Activated naive CD8-positive, alpha-beta T cell treated with anti-CD3 and anti-CD28 coated beads, Interleukin-2, amount 50 U/mL, for 24 hours (primary cell): Measurements from ENCODE around the gene CDK5RAP2.

ENCODE experiments used
- ATAC-seq: fragments of 150-1000 bp; cut with Tn5 transposase; one replicate; pipeline ENCODE4 v1.10.0; 2021
- DNase-seq: peaks from one replicate; pipeline ENCODE4 v3.0.0; 2021
- H3K27ac Mint-ChIP-seq: one replicate; pipeline ENCODE4 v1.8.0; 2021; ENCODE audit warnings: mild to moderate bottlenecking, mixed read lengths
- H3K27me3 Mint-ChIP-seq: one replicate; pipeline ENCODE4 v1.8.0; 2021; ENCODE audit warnings: mixed read lengths
- H3K36me3 Mint-ChIP-seq: one replicate; pipeline ENCODE4 v1.8.0; 2021; ENCODE audit warnings: low read depth, mixed read lengths
- H3K4me1 Mint-ChIP-seq: one replicate; pipeline ENCODE4 v1.8.0; 2021; ENCODE audit warnings: mixed read lengths
- H3K4me3 Mint-ChIP-seq: one replicate; pipeline ENCODE4 v1.8.0; 2021; ENCODE audit warnings: mild to moderate bottlenecking, moderate library complexity, mixed read lengths
- H3K9me3 Mint-ChIP-seq: one replicate; pipeline ENCODE4 v1.8.0; 2021; ENCODE audit warnings: mixed read lengths

CDK5RAP2 gene

GRCh38 chr9:120418315-120418714, 161.7 kb downstream of the CDK5RAP2 start:
- ATAC-seq (no peak), DNase-seq (no peak)
- no peaks in the 10 kb centered on the region for H3K9me3 Mint-ChIP-seq
- no peaks in the 10 kb centered on the region for H3K4me1 Mint-ChIP-seq
- H3K27ac Mint-ChIP-seq, result no peak overlapping the region
- H3K4me3 Mint-ChIP-seq, result no peak overlapping the region
- no peaks in the 10 kb centered on the region for H3K27me3 Mint-ChIP-seq
- H3K36me3 Mint-ChIP-seq, result peaks cover 38% of the 10 kb centered on the region

GRCh38 chr9:120416781-120417427, 163.1 kb downstream of the CDK5RAP2 start:
- ATAC-seq (no peak), DNase-seq (no peak)
- H3K36me3 Mint-ChIP-seq, result peaks cover 35% of the 10 kb centered on the region
- H3K27ac Mint-ChIP-seq, result no peak overlapping the region
- no peaks in the 10 kb centered on the region for H3K27me3 Mint-ChIP-seq
- no peak overlapping the region for H3K4me3 Mint-ChIP-seq
- H3K4me1 Mint-ChIP-seq, result no peaks in the 10 kb centered on the region
- H3K9me3 Mint-ChIP-seq, result no peaks in the 10 kb centered on the region

- ATAC-seq, result no peak
- Mint-ChIP-seq H3K36me3 (peaks cover 43% of the 10 kb centered on the region), H3K27me3 (no peaks in the 10 kb centered on the region), H3K9me3 (no peaks in the 10 kb centered on the region), H3K27ac (no peak overlapping the region), H3K4me3 (no peak overlapping the region), H3K4me1 (no peaks in the 10 kb centered on the region)
- DNase-seq, result no peak
Observed at GRCh38 chr9:120413121-120414048, 166.6 kb downstream of the CDK5RAP2 start.

GRCh38 chr9:120412425-120412951, 167.5 kb downstream of the CDK5RAP2 start:
- no peak for ATAC-seq
- Mint-ChIP-seq H3K4me1 (no peaks in the 10 kb centered on the region), H3K27me3 (no peaks in the 10 kb centered on the region), H3K4me3 (no peak overlapping the region), H3K9me3 (no peaks in the 10 kb centered on the region), H3K27ac (peak overlapping the region; percentile 15), H3K36me3 (peaks cover 39% of the 10 kb centered on the region)
- DNase-seq, result no peak

- H3K9me3 Mint-ChIP-seq, result no peaks in the 10 kb centered on the region
- H3K4me1 Mint-ChIP-seq, result no peaks in the 10 kb centered on the region
- no peak overlapping the region for H3K4me3 Mint-ChIP-seq
- no peak for ATAC-seq
- no peak overlapping the region for H3K27ac Mint-ChIP-seq
- peaks cover 33% of the 10 kb centered on the region for H3K36me3 Mint-ChIP-seq
- DNase-seq, result no peak
- no peaks in the 10 kb centered on the region for H3K27me3 Mint-ChIP-seq
Observed at GRCh38 chr9:120411862-120412424, 168.0 kb downstream of the CDK5RAP2 start.

- Mint-ChIP-seq H3K27ac (no peak overlapping the region), H3K36me3 (peaks cover 33% of the 10 kb centered on the region), H3K27me3 (no peaks in the 10 kb centered on the region), H3K4me1 (no peaks in the 10 kb centered on the region), H3K4me3 (no peak overlapping the region), H3K9me3 (no peaks in the 10 kb centered on the region)
- ATAC-seq (no peak), DNase-seq (no peak)
Observed at GRCh38 chr9:120410925-120411501, 169.0 kb downstream of the CDK5RAP2 start.

GRCh38 chr9:120408680-120409258, 171.2 kb downstream of the CDK5RAP2 start:
- Mint-ChIP-seq H3K27me3 (no peaks in the 10 kb centered on the region), H3K36me3 (peaks cover 38% of the 10 kb centered on the region), H3K27ac (no peak overlapping the region), H3K4me1 (peaks cover 7% of the 10 kb centered on the region), H3K4me3 (no peak overlapping the region), H3K9me3 (no peaks in the 10 kb centered on the region)
- ATAC-seq (no peak), DNase-seq (no peak)

GRCh38 chr9:120405860-120406259, 174.1 kb downstream of the CDK5RAP2 start:
- Mint-ChIP-seq H3K4me3 (no peak overlapping the region), H3K4me1 (peaks cover 18% of the 10 kb centered on the region), H3K27ac (no peak overlapping the region), H3K27me3 (no peaks in the 10 kb centered on the region), H3K9me3 (no peaks in the 10 kb centered on the region), H3K36me3 (peaks cover 52% of the 10 kb centered on the region)
- DNase-seq (no peak), ATAC-seq (no peak)

GRCh38 chr9:120405134-120405533, 174.8 kb downstream of the CDK5RAP2 start:
- Mint-ChIP-seq H3K36me3 (peaks cover 46% of the 10 kb centered on the region), H3K9me3 (no peaks in the 10 kb centered on the region), H3K4me3 (no peak overlapping the region), H3K27me3 (no peaks in the 10 kb centered on the region), H3K4me1 (peaks cover 18% of the 10 kb centered on the region), H3K27ac (no peak overlapping the region)
- ATAC-seq (no peak), DNase-seq (no peak)

GRCh38 chr9:120403543-120403856, 176.5 kb downstream of the CDK5RAP2 start:
- DNase-seq, result no peak
- no peak overlapping the region for H3K4me3 Mint-ChIP-seq
- ATAC-seq, result no peak
- no peaks in the 10 kb centered on the region for H3K9me3 Mint-ChIP-seq
- peaks cover 46% of the 10 kb centered on the region for H3K36me3 Mint-ChIP-seq
- H3K4me1 Mint-ChIP-seq, result peaks cover 18% of the 10 kb centered on the region
- H3K27ac Mint-ChIP-seq, result peak overlapping the region; percentile 81
- no peaks in the 10 kb centered on the region for H3K27me3 Mint-ChIP-seq

GRCh38 chr9:120402741-120403542, 177.0 kb downstream of the CDK5RAP2 start:
- peaks cover 50% of the 10 kb centered on the region for H3K36me3 Mint-ChIP-seq
- no peaks in the 10 kb centered on the region for H3K9me3 Mint-ChIP-seq

GRCh38 chr9:120399940-120400339, 180.0 kb downstream of the CDK5RAP2 start:
- H3K9me3 Mint-ChIP-seq, result no peaks in the 10 kb centered on the region
- no peak overlapping the region for H3K27ac Mint-ChIP-seq
- no peaks in the 10 kb centered on the region for H3K27me3 Mint-ChIP-seq
- DNase-seq (no peak), ATAC-seq (no peak)
- H3K36me3 Mint-ChIP-seq, result peaks cover 56% of the 10 kb centered on the region
- H3K4me3 Mint-ChIP-seq, result no peak overlapping the region
- H3K4me1 Mint-ChIP-seq, result peaks cover 44% of the 10 kb centered on the region

More at GRCh38 chr9:120402741-120403542, 177.0 kb downstream of the CDK5RAP2 start:
- no peaks in the 10 kb centered on the region for H3K27me3 Mint-ChIP-seq
- H3K4me1 Mint-ChIP-seq, result peaks cover 19% of the 10 kb centered on the region
- H3K27ac Mint-ChIP-seq, result peak overlapping the region; percentile 81
- no peak overlapping the region for H3K4me3 Mint-ChIP-seq
- DNase-seq (peak; percentile 19), ATAC-seq (peak; percentile 82)

GRCh38 chr9:120398286-120398685, 181.7 kb downstream of the CDK5RAP2 start:
- peaks cover 60% of the 10 kb centered on the region for H3K36me3 Mint-ChIP-seq
- H3K4me3 Mint-ChIP-seq, result no peak overlapping the region
- DNase-seq (no peak), ATAC-seq (no peak)
- H3K27ac Mint-ChIP-seq, result no peak overlapping the region
- H3K27me3 Mint-ChIP-seq, result no peaks in the 10 kb centered on the region
- peaks cover 48% of the 10 kb centered on the region for H3K4me1 Mint-ChIP-seq
- no peaks in the 10 kb centered on the region for H3K9me3 Mint-ChIP-seq

GRCh38 chr9:120397453-120397852, 182.5 kb downstream of the CDK5RAP2 start:
- no peak for ATAC-seq
- H3K4me1 Mint-ChIP-seq, result peaks cover 45% of the 10 kb centered on the region
- H3K36me3 Mint-ChIP-seq, result peaks cover 60% of the 10 kb centered on the region
- no peak for DNase-seq
- no peaks in the 10 kb centered on the region for H3K27me3 Mint-ChIP-seq
- H3K27ac Mint-ChIP-seq, result no peak overlapping the region
- no peak overlapping the region for H3K4me3 Mint-ChIP-seq
- no peaks in the 10 kb centered on the region for H3K9me3 Mint-ChIP-seq
